Neural crest cell (in vitro differentiated cells): ENCODE measurements around the gene MTRFR. TPM values are rescaled to one million over a fixed set of nuclear protein-coding genes. Genes with fewer than 3 reads are reported as not detected.

Experiments
- DNase-seq: peaks from one replicate; pipeline ENCODE4 v3.0.0; 2021; ENCODE audit warnings: low read depth, mixed read lengths, low spot score
- H3K27ac Mint-ChIP-seq: one replicate; pipeline ENCODE4 v1.8.0; 2021; ENCODE audit warnings: mild to moderate bottlenecking, mixed read lengths; ENCODE audit not compliant: unreplicated experiment
- H3K27me3 Mint-ChIP-seq: 2 replicates; pipeline ENCODE4 v1.8.0; 2021; ENCODE audit warnings: low read depth, mild to moderate bottlenecking, mixed read lengths
- H3K36me3 Mint-ChIP-seq: 2 replicates; pipeline ENCODE4 v1.8.0; 2021; ENCODE audit warnings: low read depth, mild to moderate bottlenecking, mixed read lengths
- H3K4me1 Mint-ChIP-seq: 2 replicates; pipeline ENCODE4 v1.8.0; 2021; ENCODE audit warnings: mixed read lengths
- H3K4me3 Mint-ChIP-seq: one replicate; pipeline ENCODE4 v1.8.0; 2021; ENCODE audit warnings: mild to moderate bottlenecking, mixed read lengths
- H3K9me3 Mint-ChIP-seq: 2 replicates; pipeline ENCODE4 v1.8.0; 2021; ENCODE audit warnings: mixed read lengths
- total RNA-seq: library from RNA; stranded (reverse); gene quantifications from 2 replicates; pipeline ENCODE4 v1.2.1, GENCODE V29; 2021
- TF ChIP-seq, protein P1 (sequence below): fragments of 200-600 bp; sonication (generic); conservative IDR thresholded peaks from 2 replicates; pipeline ENCODE4 v1.5.0; 2021; ENCODE audit warnings: antibody characterized with exemption, mild to moderate bottlenecking

The MTRFR gene
- total RNA-seq, 1 donor from 2014 or later, result 19.0 TPM

DNA sequence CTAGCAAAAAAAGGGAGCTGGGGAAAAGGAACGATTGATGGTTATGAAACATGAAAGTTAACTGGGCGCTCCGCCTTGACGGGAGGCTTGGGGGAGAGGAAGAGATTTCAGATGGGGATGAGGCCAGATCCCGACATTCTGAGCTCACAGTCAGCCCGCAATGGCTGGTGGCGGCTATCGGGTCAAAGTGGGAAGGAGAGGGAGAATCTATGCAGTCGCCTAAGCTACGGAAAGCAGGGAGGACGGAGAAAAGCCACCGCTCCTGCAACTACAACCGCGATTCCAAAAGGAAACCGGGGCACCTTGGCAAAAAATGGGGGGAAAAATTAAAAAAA is 797 bp upstream of the MTRFR start:
- H3K27ac Mint-ChIP-seq, result peak overlapping the region; percentile 88
- H3K9me3 Mint-ChIP-seq, result no peaks in the 10 kb centered on the region
- peaks cover under 1% of the 10 kb centered on the region for H3K36me3 Mint-ChIP-seq
- no peak for DNase-seq
- no peaks in the 10 kb centered on the region for H3K27me3 Mint-ChIP-seq
- TF ChIP-seq, protein P1, sequence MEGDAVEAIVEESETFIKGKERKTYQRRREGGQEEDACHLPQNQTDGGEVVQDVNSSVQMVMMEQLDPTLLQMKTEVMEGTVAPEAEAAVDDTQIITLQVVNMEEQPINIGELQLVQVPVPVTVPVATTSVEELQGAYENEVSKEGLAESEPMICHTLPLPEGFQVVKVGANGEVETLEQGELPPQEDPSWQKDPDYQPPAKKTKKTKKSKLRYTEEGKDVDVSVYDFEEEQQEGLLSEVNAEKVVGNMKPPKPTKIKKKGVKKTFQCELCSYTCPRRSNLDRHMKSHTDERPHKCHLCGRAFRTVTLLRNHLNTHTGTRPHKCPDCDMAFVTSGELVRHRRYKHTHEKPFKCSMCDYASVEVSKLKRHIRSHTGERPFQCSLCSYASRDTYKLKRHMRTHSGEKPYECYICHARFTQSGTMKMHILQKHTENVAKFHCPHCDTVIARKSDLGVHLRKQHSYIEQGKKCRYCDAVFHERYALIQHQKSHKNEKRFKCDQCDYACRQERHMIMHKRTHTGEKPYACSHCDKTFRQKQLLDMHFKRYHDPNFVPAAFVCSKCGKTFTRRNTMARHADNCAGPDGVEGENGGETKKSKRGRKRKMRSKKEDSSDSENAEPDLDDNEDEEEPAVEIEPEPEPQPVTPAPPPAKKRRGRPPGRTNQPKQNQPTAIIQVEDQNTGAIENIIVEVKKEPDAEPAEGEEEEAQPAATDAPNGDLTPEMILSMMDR, result no peak
- peaks cover 49% of the 10 kb centered on the region for H3K4me1 Mint-ChIP-seq
- peak overlapping the region; percentile 95 for H3K4me3 Mint-ChIP-seq

DNA sequence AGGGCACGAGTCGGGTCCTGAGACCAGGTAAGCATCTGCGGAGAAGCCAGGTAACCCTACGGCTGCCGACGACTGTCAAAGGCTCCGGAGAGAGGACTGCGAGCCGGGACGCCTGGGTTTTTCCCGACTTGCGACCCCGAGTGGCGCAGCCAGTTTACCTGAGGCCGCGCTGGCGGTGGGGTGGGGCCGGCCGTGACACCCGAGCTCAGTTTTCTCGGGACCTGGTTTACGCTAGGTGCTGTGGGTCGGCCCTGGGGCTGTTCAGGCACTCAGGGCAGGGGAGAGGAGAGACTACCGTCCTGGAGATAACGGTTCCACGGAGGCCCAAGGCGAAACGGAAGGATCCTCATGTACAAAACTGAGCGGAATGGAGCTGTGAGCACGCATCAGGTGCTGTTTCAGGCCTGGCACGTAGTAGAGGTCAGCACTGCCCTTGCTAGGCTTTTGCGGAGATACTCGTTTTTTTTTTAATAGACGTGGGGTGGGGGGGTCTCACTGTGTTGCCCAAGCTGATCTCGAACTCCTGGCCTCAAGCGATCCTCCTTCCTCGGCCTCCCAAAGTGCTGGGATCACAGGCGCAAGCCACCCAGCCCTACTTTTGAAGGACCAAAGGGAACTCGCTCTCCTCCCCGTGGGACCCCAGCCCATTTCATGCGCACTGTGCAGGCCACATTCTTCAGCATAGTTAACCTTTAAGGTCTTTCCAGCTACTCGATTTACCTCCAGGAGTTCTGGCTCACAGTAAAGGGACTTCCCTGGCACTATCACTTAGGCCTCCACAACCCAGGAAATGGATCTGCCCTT is 471 bp downstream of the MTRFR start:
- no peaks in the 10 kb centered on the region for H3K36me3 Mint-ChIP-seq
- H3K27me3 Mint-ChIP-seq, result no peaks in the 10 kb centered on the region
- peak overlapping the region; percentile 95 for H3K4me3 Mint-ChIP-seq
- no peak for DNase-seq
- no peaks in the 10 kb centered on the region for H3K9me3 Mint-ChIP-seq
- peak overlapping the region; percentile 67 for H3K27ac Mint-ChIP-seq
- peaks cover 41% of the 10 kb centered on the region for H3K4me1 Mint-ChIP-seq
- TF ChIP-seq, protein P1, result no peak

DNA sequence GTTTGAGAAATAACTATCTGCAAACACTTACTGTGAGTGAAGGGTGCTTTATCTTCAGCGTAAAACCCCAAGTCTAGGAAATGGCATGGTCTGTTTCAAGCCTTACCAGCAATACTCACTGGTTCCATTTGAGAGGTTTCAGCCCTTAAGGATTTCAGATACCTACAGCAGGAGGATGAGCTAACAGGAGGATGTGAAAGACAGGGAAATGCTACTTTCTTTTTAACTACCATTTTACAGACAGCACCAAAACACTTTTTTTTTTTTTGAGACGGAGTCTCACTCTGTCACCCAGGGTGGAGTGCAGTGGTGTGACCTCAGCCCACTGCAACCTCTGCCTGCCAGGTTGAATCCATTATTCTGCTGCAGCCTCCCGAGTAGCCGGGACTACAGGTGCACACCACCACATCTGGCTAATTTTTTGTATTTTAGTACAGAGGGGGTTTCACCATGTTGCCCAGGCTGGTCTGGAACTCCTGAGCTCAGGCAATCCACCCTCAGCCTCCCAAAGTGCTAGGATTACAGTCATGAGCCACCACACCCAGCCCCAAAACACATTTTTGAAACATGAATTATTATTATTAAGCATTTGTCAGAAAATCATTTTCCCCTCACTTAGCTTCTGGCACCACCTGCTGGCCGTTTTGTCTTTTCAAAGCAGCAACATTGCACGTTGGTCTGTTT is 4.6 kb downstream of the MTRFR start:
- no peak overlapping the region for H3K27ac Mint-ChIP-seq
- peak overlapping the region; percentile 73 for H3K4me3 Mint-ChIP-seq
- H3K27me3 Mint-ChIP-seq, result no peaks in the 10 kb centered on the region
- DNase-seq, result peak; percentile 49
- TF ChIP-seq, protein P1, result peak; percentile 85
- H3K9me3 Mint-ChIP-seq, result no peaks in the 10 kb centered on the region
- peaks cover 26% of the 10 kb centered on the region for H3K4me1 Mint-ChIP-seq
- peaks cover 7% of the 10 kb centered on the region for H3K36me3 Mint-ChIP-seq

DNA sequence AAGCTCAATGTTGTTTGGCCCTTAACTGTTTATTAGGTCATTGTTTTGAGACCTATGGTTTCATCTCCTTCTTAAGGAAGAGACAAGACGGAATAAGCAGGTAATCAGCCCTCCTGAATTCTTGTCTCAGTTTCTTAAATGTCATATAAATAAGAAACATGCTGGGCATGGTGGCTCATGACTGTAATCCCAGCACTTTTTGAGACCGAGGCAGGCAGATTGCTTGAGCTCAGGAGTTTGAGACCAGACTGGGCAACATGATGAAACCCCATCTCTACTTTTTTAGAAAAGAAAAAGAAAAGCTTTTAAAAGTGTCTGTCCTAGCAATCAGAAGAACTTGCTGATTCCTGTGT is 5.1 kb downstream of the MTRFR start:
- peaks cover 7% of the 10 kb centered on the region for H3K36me3 Mint-ChIP-seq
- peak overlapping the region; percentile 73 for H3K4me3 Mint-ChIP-seq
- TF ChIP-seq, protein P1, result peak; percentile 26
- no peaks in the 10 kb centered on the region for H3K9me3 Mint-ChIP-seq
- H3K27me3 Mint-ChIP-seq, result no peaks in the 10 kb centered on the region
- peaks cover 22% of the 10 kb centered on the region for H3K4me1 Mint-ChIP-seq
- no peak overlapping the region for H3K27ac Mint-ChIP-seq
- DNase-seq, result no peak

DNA sequence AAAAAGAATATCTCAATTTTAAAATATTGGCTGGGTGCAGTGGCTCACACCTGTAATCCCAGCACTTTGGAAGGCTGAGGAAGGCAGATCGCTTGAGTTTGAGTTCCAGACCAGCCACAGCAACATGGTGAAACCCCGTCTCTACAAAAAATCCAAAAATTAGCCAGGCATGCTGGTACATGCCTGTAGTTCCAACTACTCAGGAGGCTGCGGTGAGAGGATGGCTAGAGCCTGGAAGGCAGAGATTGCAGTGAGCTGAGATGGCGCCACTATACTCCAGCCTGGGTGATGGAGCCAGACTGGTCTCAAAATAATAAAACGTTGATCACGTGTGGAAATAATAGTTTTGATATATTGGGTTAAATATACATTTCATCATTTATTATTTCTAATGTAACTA is 5.7 kb downstream of the MTRFR start:
- no peak overlapping the region for H3K27ac Mint-ChIP-seq
- peaks cover 18% of the 10 kb centered on the region for H3K4me1 Mint-ChIP-seq
- H3K9me3 Mint-ChIP-seq, result no peaks in the 10 kb centered on the region
- TF ChIP-seq, protein P1, result no peak
- no peaks in the 10 kb centered on the region for H3K27me3 Mint-ChIP-seq
- H3K36me3 Mint-ChIP-seq, result peaks cover 7% of the 10 kb centered on the region
- no peak for DNase-seq
- no peak overlapping the region for H3K4me3 Mint-ChIP-seq
